Panc1 (cell line): ENCODE data around the gene SCP2.

Experiments
- POLR2AphosphoS5 ChIP-seq: IDR thresholded peaks from 2 replicates; pipeline ENCODE4 v1.6.1; 2012; ENCODE audit warnings: mild to moderate bottlenecking, low read depth, low read length, moderate library complexity
- TF ChIP-seq, protein P1 (sequence below): fragments of 450-650 bp; IDR thresholded peaks from 2 replicates; pipeline ENCODE4 v1.5.1; 2017; ENCODE audit warnings: mild to moderate bottlenecking

DNA sequence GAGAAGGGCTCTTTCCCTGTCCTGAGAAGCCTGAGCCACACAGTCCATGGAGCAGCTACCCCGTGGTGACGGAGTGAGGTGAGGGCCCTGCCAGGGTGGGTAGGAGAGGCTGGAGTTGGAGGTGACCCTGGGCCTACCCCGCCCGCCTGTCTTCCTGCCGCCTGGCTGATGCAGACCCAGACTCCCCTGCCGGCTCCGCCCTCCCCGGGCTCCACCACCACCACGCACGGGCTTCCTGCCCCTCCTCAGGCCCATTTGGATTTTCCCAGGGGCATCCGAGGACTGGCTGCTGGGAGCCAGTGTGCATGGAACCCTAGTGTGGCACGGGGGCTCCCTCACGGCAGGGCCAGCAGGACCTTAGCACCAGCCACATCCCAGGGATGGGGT, 167.4 kb downstream of the SCP2 start:
- TF ChIP-seq, protein P1, sequence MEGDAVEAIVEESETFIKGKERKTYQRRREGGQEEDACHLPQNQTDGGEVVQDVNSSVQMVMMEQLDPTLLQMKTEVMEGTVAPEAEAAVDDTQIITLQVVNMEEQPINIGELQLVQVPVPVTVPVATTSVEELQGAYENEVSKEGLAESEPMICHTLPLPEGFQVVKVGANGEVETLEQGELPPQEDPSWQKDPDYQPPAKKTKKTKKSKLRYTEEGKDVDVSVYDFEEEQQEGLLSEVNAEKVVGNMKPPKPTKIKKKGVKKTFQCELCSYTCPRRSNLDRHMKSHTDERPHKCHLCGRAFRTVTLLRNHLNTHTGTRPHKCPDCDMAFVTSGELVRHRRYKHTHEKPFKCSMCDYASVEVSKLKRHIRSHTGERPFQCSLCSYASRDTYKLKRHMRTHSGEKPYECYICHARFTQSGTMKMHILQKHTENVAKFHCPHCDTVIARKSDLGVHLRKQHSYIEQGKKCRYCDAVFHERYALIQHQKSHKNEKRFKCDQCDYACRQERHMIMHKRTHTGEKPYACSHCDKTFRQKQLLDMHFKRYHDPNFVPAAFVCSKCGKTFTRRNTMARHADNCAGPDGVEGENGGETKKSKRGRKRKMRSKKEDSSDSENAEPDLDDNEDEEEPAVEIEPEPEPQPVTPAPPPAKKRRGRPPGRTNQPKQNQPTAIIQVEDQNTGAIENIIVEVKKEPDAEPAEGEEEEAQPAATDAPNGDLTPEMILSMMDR, result no peak
- no peak for TF ChIP-seq POLR2AphosphoS5
